Mammary epithelial cell (primary cell): ENCODE data around the gene MAP7D1.
"Not testable (repeated sequence)": the region's sequence is repeated elsewhere in the genome, so short reads cannot be mapped to it uniquely, and the experiment has no call there.

ENCODE experiments used
- EZH2 ChIP-seq: IDR thresholded peaks from 2 replicates; pipeline ENCODE4 v1.6.1; 2012; ENCODE audit warnings: low read length, inconsistent platforms, borderline replicate concordance
- TF ChIP-seq, protein P1 (sequence below), 2 donors: IDR thresholded peaks in 1 of 2; conservative IDR thresholded peaks in 1 of 2; 2 replicates each; pipeline ENCODE4 v1.5.1; 2011 to 2012; ENCODE audit warnings: inconsistent platforms in 2 of 2, low read length in 2 of 2, mild to moderate bottlenecking in 2 of 2, control low read depth in 1 of 2, low read depth in 1 of 2; ENCODE audit not compliant: insufficient read depth in 1 of 2; ENCODE audit errors: extremely low read depth in 1 of 2

DNA sequence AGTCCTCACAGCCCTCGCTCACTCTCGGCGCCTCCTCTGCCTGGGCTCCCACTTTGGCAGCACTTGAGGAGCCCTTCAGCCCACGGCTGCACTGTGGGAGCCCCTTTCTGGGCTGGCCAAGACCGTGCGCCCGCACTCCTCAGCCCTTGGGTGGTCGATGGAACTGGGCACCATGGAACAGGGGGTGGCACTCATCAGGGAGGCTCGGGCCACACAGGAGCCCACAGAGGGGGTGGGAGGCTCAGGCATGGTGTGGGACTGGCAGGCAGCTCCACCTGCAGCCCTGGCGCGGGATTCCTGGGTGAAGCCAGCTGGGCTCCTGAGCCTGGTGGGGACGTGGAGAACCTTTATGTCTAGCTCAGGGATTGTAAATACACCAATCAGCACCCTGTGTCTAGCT, 40.8 kb downstream of the MAP7D1 start:
- TF ChIP-seq, protein P1, sequence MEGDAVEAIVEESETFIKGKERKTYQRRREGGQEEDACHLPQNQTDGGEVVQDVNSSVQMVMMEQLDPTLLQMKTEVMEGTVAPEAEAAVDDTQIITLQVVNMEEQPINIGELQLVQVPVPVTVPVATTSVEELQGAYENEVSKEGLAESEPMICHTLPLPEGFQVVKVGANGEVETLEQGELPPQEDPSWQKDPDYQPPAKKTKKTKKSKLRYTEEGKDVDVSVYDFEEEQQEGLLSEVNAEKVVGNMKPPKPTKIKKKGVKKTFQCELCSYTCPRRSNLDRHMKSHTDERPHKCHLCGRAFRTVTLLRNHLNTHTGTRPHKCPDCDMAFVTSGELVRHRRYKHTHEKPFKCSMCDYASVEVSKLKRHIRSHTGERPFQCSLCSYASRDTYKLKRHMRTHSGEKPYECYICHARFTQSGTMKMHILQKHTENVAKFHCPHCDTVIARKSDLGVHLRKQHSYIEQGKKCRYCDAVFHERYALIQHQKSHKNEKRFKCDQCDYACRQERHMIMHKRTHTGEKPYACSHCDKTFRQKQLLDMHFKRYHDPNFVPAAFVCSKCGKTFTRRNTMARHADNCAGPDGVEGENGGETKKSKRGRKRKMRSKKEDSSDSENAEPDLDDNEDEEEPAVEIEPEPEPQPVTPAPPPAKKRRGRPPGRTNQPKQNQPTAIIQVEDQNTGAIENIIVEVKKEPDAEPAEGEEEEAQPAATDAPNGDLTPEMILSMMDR (conservative IDR thresholded peaks at IDR 0.05 in 1 of 2, IDR thresholded peaks at IDR 0.05 in 1 of 2; ENCODE audit: extremely low read depth in 1 of 2, insufficient read depth in 1 of 2, low read depth in 1 of 2, low read length in 2 of 2), result not testable (repeated sequence)
- not testable (repeated sequence) for TF ChIP-seq EZH2
